Subcutaneous abdominal adipose tissue (tissue), 5 donors: ENCODE data around the gene RPS10.

Source experiments
- H3K27ac ChIP-seq: one replicate; pipeline ENCODE4 v1.7.0; 2013; ENCODE audit warnings: low read depth, mild to moderate bottlenecking, inconsistent platforms, low read length, moderate library complexity
- H3K27me3 ChIP-seq, 5 donors: one replicate each; pipeline ENCODE4 v1.7.0; 2013; ENCODE audit warnings: low read length in 5 of 5, inconsistent platforms in 1 of 5; ENCODE audit not compliant: control insufficient read depth in 5 of 5, insufficient read depth in 4 of 5
- H3K36me3 ChIP-seq, 5 donors: one replicate each; pipeline ENCODE4 v1.7.0; 2013; ENCODE audit warnings: low read length in 5 of 5; ENCODE audit not compliant: control insufficient read depth in 5 of 5, insufficient read depth in 5 of 5
- H3K4me1 ChIP-seq, 5 donors: one replicate each; pipeline ENCODE4 v1.7.0; 2013; ENCODE audit warnings: low read length in 5 of 5, mild to moderate bottlenecking in 3 of 5, moderate library complexity in 1 of 5; ENCODE audit not compliant: control insufficient read depth in 5 of 5, insufficient read depth in 5 of 5
- H3K4me3 ChIP-seq, 5 donors: one replicate each; pipeline ENCODE4 v1.7.0; 2013; ENCODE audit warnings: low read length in 5 of 5, low read depth in 1 of 5
- H3K9ac ChIP-seq, 5 donors: one replicate each; pipeline ENCODE4 v1.7.0; 2013; ENCODE audit warnings: low read length in 5 of 5, mild to moderate bottlenecking in 4 of 5, moderate library complexity in 3 of 5
- H3K9me3 ChIP-seq, 5 donors: one replicate each; pipeline ENCODE4 v1.7.0; 2013; ENCODE audit warnings: low read length in 5 of 5; ENCODE audit not compliant: control insufficient read depth in 5 of 5
- donor health status: healthy.
- donor health status: healthy.
- donor health status: healthy.
- donor health status: healthy.
- donor health status: healthy.

The RPS10 gene

DNA sequence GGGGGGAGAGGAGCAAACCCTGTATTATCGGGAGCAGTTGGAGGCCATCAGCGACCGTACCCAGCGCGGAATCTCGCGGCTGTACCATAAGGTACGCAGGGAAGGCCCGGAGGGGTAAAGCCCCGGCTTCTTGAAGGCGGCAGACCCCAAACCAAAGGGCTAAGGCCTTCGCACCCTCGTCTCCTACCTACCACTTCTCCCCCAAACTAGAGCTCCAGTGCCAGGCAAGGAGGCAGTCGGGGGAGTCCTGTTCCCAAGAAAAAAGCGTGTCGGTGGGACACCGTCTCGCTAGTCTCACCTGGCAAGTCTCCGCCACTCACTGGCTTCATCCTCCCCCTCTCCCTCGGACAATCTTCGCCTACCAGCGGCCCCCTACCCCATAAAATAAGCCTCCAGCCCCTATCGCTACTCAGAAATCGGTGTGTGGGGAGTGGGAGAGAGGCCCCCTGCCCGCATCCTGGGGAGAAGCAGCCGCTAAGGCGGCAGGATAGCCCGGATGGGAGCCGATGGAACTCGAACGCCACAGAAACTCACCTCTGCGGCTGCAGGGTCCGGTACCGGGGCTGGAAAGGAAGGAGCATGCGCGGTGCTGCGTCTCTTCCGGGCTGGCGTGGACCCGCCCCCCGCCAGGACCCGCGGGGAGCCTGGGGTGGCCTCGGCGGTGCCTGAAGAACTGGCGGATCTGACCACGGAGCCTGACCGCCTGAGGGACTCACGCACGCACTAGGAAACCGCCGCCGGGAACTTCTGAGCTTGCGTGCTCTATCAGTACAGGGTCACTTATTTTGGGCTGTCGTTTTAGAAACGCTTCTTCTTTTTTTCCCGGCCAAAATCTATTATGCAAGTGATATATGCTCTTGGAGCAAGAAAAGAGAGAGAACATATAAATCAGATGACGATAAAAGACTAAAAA lies at the start of gene RPS10:
Gene RPS10, minus strand, starts transcription at position 572 of the 913 bp plus-strand sequence. CDS start 848 bp downstream, outside the sequence.
- H3K36me3 ChIP-seq: peaks cover 15 to 40% (median 37%) of the 10 kb centered on the region in 5 donors
- H3K9ac ChIP-seq: peak within 1 kb of the TSS; percentile 75 to 100 (median 99)
- H3K9me3 ChIP-seq: no peaks in the 10 kb centered on the region
- H3K4me3 ChIP-seq: peak within 1 kb of the TSS; percentile 76 to 98 (median 93)
- no peaks in the 10 kb centered on the region for H3K27me3 ChIP-seq
- peak within 1 kb of the TSS; percentile 68 for H3K27ac ChIP-seq
- H3K4me1 ChIP-seq: peaks cover 0 to 18% (median 14%) of the 10 kb centered on the region in 5 donors

DNA sequence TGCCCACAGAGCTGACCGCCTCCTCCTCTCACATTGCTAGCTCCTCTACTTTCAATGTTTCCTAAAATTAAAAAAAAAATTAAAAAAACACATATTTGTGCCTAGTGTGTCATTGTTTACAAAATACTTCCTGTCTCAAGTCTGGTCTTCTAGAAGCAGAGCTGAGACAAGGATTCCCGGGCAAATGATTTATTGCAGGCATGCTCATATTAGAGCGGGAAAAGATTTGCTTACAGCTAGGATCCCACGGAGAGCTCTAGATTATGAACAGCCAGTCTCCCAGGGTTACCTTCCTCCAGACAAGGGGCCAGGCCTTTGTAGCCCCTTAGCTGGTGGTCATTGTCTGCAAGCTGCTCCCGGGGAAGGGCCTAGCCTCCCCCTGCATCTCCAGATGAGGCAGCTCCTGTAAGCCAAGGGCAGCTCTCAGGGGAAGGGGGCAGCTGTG lies 49.4 kb upstream of the RPS10 start:
- Histone ChIP-seq H3K9ac (no peak overlapping the region), H3K36me3 (no peaks in the 10 kb centered on the region), H3K27me3 (no peaks in the 10 kb centered on the region), H3K4me1 (no peaks in the 10 kb centered on the region), H3K9me3 (peaks cover 3 to 6% (median 4%) of the 10 kb centered on the region in 5 donors), H3K4me3 (no peak overlapping the region), H3K27ac (no peak overlapping the region)

DNA sequence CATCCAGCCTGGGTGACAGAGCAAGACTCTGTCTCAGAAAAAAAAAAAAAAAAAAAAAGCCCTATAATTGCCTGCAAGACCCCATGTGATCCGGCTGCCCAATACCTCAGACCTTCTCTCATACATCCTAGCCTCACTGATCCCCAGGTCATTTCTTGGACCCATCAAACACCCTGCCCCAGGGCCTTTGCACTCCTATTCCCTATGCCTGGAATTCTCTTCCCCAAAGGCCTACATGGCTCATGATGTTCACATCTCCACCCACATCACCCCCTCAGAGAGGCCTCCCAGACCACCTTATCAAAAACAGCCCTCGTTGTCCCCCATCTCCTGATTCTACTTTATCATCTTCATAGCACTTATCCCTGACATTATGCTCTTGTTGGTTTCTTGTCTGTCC lies 48.9 kb upstream of the RPS10 start:
- Histone ChIP-seq H3K27ac (no peak overlapping the region), H3K9me3 (peaks cover 3 to 6% (median 4%) of the 10 kb centered on the region in 5 donors), H3K4me3 (no peak overlapping the region), H3K4me1 (no peaks in the 10 kb centered on the region), H3K36me3 (no peaks in the 10 kb centered on the region), H3K27me3 (peaks cover 0 to under 1% (median 0%) of the 10 kb centered on the region in 5 donors), H3K9ac (no peak overlapping the region)

DNA sequence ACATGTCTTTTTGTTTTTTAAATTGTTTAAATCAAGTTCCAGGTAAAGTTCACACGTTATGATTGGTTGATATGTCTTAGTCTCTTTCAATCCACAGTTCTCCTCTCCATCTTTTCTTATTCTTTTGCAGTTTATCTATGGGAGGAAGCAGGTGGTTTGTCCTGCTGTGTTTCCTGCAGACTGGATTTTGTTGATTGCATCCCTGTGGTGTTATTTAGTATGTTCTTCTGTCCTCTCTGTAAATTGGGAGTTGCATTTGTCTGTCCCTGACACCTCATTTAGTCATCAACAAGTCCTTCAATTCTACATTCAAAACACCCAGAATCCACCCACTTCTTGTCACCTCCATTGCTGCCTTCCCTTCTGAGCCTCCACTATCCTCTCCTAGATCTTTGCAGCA lies 48.1 kb upstream of the RPS10 start:
- H3K9me3 ChIP-seq: peaks cover 3 to 6% (median 4%) of the 10 kb centered on the region in 5 donors
- H3K27me3 ChIP-seq: peaks cover 0 to 3% (median 3%) of the 10 kb centered on the region in 5 donors
- no peak overlapping the region for H3K27ac ChIP-seq
- H3K36me3 ChIP-seq: no peaks in the 10 kb centered on the region
- H3K4me3 ChIP-seq: no peak overlapping the region
- H3K9ac ChIP-seq: no peak overlapping the region
- no peaks in the 10 kb centered on the region for H3K4me1 ChIP-seq

DNA sequence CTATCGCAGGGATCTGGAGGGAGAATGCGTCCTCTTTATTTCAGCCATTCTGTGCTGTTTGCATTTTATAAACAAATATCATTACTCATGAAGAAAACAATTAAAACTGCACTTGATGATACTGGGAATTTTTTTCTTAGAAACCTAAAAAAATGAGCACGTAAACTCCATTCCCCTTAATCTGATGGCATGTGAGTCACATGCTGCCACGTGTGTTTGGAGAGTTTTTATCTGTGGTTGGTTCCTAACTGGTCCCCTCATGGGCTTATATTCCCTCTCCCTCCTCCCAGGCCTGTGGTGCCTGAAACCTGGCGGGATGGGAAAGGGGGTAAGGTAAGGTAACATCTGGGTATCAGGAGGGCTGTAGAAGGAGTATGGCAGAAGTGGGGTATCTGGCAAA lies 46.6 kb upstream of the RPS10 start:
- no peaks in the 10 kb centered on the region for H3K4me1 ChIP-seq
- H3K27ac ChIP-seq: no peak overlapping the region
- no peaks in the 10 kb centered on the region for H3K36me3 ChIP-seq
- peaks cover 3 to 6% (median 4%) of the 10 kb centered on the region in 5 donors for H3K9me3 ChIP-seq
- H3K27me3 ChIP-seq: peaks cover 0 to 3% (median 3%) of the 10 kb centered on the region in 5 donors
- H3K9ac ChIP-seq: no peak overlapping the region
- H3K4me3 ChIP-seq: no peak overlapping the region

DNA sequence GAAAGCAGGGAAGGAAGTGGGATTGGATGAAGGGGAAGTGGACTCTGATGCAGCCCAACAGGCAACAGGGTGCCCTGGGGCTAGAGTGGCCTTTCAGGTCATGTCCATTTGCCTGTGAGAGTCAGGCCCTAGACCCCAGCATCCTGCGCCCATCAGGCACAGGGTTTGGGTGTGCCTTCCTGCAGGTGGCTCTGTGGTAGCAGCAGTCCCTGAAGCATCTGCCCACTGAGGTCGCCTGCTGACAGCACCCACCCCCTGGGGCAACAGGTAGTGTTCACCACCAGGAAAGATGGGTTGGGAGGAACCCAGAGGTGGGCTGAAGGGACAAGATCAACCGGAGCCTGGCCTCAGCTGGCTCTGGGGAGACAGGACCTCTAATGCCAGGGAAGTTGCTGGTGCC lies 43.6 kb upstream of the RPS10 start:
- peaks cover 8 to 24% (median 18%) of the 10 kb centered on the region in 5 donors for H3K27me3 ChIP-seq
- H3K36me3 ChIP-seq: no peaks in the 10 kb centered on the region
- H3K4me1 ChIP-seq: peaks cover 0 to 12% (median 10%) of the 10 kb centered on the region in 5 donors
- H3K9me3 ChIP-seq: peaks cover 3 to 6% (median 4%) of the 10 kb centered on the region in 5 donors
- H3K27ac ChIP-seq: no peak overlapping the region
- H3K4me3 ChIP-seq: no peak overlapping the region
- no peak overlapping the region for H3K9ac ChIP-seq

DNA sequence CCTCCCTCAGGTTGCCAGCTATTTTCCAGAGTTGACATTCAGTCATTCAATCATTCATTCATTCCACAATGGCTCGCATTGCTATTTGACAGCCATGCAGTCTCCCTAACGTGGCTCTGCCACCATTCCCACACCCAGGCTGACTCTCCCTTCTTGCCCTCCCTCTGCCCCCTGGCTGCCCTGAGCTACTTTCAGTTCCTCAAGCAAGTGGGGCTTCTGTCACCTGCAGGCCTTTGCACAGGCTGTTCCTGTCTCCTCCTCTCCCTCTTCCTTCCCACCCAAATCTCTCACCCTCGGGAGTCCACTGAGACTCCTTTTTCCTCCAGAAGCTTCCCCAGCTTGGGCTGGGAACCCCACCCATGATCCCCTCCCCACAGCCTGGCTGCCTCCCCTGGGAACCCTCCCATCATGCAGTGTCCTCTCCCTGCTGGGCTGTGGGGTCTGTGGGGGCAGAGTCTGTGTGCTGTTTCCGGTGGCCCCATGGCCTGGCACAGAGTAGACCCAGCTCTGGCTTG lies 42.6 kb upstream of the RPS10 start:
- Histone ChIP-seq H3K27ac (no peak overlapping the region), H3K36me3 (no peaks in the 10 kb centered on the region), H3K4me3 (no peak overlapping the region), H3K9me3 (no peaks in the 10 kb centered on the region), H3K4me1 (peaks cover 0 to 12% (median 10%) of the 10 kb centered on the region in 5 donors), H3K9ac (no peak overlapping the region), H3K27me3 (peaks cover 11 to 31% (median 23%) of the 10 kb centered on the region in 5 donors)

DNA sequence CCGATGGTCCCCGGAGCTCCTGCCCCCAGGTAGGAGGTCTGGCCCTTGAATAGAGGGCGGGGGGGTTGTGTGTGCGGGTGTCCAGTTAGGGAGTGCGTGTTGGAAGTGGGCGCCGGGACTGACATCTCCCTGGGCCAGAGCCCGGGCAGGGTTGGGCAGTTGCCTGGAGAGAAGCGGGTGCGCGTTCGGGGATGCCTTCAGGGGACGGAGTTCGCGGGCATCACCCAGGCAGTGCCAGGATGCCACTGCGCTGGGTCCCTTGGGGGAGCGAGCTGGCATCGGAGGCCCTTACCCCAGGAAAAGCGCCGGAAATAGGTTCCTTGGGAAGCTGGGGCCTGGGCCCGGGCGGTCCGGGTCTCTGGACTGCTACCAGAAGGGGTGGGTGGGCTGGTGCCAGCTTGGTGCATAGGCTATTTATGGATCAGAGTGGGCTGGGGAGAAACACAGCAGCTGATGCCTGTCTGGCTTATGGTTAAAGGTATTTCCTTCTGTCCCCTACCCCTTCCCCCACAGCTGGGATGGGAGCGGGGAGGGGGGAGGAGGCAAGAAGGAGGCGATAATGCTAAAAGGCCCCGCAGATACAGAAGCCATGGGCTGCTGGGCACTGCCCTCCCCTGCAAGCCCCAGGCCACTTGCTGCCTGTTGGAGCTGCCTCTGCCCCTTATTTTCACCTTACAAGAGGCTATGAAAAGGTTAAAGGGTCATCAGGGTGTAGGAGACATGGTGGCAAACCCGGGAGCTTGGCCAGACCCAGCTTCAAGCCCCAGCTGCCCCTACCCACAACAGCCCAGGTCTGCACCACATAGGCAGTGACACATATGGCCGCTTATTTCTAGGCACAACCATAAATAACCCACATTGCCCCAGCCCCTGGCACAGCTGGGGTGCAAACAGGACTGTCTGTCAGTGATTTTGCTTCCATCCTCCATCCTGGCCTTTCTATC lies 40.6 kb upstream of the RPS10 start:
- H3K27ac ChIP-seq: no peak overlapping the region
- H3K4me1 ChIP-seq: peaks cover 0 to 16% (median 10%) of the 10 kb centered on the region in 5 donors
- H3K36me3 ChIP-seq: no peaks in the 10 kb centered on the region
- H3K9ac ChIP-seq: no peak overlapping the region
- H3K4me3 ChIP-seq: peak overlapping the region in 2 of 5 donors; percentile 17 to 32
- H3K27me3 ChIP-seq: peaks cover 12 to 36% (median 23%) of the 10 kb centered on the region in 5 donors
- H3K9me3 ChIP-seq: no peaks in the 10 kb centered on the region

DNA sequence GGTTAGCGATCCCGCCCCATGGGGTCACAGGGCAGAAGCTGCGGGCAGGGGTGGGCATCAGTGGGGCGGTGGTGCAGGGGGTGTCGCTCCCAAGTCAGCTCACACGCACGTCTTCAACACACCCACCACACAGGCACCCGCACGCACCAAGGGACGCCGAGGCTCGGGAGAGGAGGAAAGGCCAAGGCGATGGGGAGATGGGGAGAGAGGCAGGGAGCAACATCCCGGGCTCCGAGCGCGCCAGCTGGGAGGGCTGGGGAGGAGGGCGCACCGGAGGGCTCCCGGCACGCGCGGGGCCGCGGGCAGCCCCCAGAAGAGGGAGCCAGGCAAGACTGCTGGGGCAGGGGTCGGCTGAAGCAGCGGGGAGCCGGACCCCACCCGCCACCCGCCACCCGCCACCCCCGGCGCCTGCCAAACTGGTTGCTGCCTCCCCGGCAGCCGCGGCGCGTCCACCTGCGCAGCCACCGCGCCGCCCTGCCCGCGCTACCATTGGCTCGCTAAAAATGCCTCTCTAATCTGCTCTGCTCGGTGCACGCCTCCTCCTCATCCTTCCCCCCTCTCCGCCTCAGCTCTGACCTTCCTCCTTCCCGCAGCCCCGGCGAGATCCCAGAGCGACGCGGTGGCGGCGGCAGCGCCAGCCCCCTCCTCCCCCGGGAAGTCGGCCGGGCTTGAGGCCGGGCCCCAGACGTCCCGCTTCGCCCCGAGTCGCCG lies 39.8 kb upstream of the RPS10 start, which contains the start of gene PACSIN1:
Gene PACSIN1, plus strand, starts transcription at position 546 of the 711 bp plus-strand sequence. CDS start 60,230 bp downstream, outside the sequence.
- peaks cover 12 to 36% (median 23%) of the 10 kb centered on the region in 5 donors for H3K27me3 ChIP-seq
- no peaks in the 10 kb centered on the region for H3K9me3 ChIP-seq
- H3K27ac ChIP-seq: no peak within 1 kb of the TSS
- no peaks in the 10 kb centered on the region for H3K36me3 ChIP-seq
- H3K4me1 ChIP-seq: peaks cover 0 to 16% (median 10%) of the 10 kb centered on the region in 5 donors
- H3K4me3 ChIP-seq: peak within 1 kb of the TSS in 2 of 5 donors; percentile 17 to 32
- no peak within 1 kb of the TSS for H3K9ac ChIP-seq
